CD1c-positive myeloid dendritic cell (primary cell): ENCODE measurements around the gene PDP2.

ENCODE experiments used
- DNase-seq: peaks from one replicate; pipeline ENCODE4 v3.0.0-alpha.2; 2016; ENCODE audit errors: extremely low spot score

The PDP2 gene

GRCh38 chr16:66919569-66920298 is 39.4 kb downstream of the PDP2 start:
- DNase-seq, result no peak

DNA sequence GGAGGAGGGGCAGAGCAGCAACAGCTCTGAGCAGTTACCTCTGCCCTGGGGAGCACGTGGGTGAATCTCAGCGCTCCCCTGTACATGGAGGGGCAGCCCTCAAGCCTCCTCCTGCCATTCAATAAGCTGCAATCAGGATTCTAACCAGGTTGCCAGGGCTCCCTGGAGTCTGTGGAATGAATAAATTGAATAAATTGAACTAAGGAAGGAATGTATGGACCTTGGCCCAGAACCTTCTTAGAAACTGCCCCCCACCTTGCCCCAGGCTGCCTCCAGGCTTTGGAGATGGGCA is 39.9 kb downstream of the PDP2 start:
- no peak for DNase-seq

DNA sequence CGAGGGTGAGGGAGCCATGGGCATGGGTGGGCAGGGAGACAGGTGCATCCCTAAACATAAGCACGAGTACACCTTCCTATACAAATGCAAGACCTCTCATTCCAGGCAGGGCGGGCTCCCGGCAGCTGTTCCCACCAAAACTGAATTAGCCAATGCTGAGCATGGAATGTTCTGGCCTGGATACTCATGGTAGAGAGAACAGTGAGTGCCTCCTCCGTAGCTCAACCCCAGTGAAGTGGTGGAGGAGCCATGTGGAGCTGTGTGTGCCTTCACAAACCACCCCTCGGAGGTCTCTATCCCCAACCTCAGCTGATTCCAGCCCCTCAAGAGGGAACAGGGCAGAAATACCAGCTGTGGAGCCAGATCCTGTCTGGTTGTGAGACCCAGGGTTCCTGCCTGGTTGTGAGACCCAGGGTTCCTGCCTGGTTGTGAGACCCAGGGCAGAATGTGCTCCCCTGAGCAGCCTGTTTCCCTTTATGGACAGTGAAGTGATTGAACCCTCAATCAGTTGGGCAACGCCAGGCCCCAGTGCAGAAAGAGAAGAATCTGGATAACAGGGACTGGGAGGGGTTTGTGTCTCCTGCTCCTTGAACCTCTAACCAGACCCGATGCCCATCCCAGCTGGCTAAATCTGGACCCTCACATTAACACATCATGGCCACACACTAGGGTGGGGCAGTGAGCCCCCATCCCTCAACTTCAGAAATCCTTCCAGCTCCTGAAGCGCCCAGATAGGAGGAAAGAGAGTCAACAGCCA is 40.8 kb downstream of the PDP2 start:
- no peak for DNase-seq

- DNase-seq, result no peak
Measured at GRCh38 chr16:66921729-66922450, 41.6 kb downstream of the PDP2 start.

GRCh38 chr16:66923247-66923731 is 43.0 kb downstream of the PDP2 start:
- DNase-seq, result no peak

DNA sequence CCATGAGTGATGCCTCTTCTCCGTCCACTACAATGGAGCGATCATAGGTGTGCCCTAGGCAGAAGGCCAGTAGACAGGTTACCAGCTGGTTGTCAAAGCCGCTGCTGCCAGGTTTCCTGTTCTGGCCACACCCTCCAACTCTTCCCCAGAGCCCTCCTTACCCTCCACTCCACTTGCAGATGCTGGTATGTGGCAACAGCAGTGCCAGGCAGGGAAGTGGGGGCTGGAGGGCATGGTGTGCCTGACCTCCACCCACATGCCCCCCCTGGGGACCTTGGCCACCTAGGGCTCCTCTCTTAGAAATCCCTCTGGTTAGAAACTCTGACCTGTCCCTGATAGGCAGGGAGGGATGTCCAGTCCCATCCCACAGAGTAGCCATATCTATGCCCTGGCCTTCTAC is 43.6 kb downstream of the PDP2 start:
- DNase-seq, result no peak

DNA sequence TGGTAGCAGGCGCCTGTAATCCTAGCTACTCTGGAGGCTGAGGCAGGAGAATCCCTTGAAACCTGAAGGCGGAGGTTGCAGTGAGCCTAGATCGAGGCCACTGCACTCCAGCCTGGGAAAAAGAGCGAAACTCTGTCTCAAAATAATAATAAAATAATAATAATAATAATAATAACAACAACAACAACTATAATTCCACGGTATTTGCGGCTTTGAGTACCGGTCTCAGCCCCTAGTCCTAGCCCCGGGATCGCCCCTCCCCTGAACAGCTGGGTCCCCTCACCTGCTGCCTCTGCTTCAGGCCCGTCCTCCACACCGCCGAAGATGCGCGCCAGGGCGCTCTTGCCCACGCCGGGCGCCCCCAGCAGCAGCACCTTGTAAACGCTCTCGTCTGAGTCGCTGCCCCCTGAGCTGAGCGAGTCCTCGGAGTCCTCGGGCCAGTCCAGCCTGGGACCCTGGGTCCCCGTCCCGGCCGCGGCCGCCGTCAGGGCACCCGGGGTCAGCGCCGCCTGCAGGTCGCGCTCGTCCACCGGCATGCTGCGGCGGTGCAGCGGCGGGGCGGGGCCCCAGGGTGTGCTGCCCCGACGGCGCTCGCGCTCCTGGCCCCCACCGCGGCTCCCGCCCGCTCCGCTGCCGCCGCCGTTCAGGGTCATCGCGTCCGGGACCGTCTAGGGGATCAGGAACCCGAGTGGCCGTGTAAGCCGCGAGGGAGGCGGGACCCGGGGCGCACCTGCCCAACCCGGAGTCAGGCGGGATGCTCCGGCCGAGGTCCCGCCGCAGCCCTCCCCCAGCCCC is 44.4 kb downstream of the PDP2 start:
- peak; percentile 60 for DNase-seq

DNA sequence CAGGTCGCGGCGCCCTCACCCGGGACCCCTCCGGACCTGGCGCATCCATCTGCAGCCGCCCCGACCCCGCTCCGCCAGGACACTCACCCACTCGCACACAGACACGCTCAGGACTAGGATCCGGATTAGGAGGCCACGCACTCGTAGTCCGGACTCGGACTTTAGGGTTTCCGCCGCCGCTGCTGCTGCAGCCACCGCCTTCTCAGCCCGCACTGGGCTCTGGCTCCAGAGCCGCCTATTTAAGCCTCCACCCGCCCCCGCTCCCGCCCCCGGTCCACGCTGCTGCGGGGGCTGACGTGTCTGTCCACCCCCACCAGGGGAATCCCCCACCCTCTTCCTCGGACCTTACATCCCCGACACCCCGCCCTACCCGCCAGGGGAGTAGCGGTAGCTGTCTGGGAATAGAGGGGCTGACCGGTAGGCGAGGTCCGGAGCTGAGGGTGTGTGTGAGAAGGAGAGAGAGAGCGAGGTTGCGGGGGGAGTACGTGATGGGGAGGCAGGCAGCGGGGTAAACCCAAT is 45.1 kb downstream of the PDP2 start, which contains the start of gene RRAD:
Gene RRAD, minus strand, starts transcription at position 214 of the 519 bp plus-strand sequence. CDS start 356 bp downstream, outside the sequence.
- DNase-seq, result peak; percentile 7

DNA sequence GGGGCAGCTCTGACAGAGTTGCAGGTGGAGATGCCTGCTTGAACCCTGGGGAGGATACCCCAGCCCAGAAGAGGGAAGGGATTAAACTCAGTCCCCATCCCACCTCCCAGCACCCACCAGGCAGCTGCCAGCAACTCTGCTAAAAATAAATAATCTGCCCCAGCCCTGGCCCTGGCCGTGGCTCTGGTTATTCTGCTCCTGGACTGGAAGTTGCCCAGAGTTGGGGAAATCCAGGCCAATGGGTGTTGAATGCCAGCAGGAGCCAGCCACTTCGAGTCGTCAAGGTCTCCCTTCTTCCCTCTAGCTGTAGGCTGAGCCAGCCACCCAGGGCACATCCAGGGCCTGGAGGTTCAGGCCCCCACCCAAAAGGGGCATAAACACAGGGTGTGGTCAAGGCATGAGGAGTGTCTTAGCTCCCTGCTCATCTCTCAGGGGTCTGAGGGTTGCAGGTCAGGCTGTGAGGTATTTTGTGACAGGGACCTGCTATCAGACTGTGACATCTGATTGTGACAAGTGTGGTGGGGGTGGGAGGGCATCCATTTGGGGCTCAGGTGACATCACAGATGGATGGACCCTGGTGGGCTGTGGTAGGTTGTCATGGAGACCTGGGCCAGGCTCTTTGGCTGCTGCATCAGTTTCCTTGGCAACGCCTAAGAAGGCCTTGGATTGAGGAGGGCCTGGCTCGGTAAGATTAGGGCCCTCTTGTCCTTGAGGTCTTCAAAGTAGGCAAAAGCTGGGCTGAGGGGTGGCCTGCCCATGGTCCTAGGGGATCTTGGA is 46.0 kb downstream of the PDP2 start:
- no peak for DNase-seq

DNA sequence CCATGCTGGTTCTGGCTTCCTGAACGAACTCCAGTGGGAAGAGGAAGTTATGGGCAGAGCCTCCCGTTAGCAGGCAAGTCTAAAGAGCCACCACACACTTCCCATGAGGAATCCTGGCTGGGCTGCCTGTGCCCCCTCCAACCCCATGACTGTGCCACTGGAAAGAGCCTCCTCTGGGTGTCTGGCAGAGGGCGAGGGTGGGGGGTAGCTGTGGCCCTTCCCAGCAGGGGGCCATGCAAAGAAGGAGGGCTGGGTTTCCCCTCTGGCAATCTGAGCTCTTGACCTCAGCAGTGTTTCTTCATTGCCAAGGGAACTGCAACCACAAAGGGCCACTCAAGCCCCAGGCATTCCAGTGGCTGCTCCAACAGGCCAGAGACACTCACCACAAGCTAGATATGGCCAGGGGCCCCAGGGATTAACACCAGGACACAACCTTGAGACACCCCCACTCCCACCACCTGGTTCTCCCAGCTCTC is 46.7 kb downstream of the PDP2 start:
- peak; percentile 44 for DNase-seq

DNA sequence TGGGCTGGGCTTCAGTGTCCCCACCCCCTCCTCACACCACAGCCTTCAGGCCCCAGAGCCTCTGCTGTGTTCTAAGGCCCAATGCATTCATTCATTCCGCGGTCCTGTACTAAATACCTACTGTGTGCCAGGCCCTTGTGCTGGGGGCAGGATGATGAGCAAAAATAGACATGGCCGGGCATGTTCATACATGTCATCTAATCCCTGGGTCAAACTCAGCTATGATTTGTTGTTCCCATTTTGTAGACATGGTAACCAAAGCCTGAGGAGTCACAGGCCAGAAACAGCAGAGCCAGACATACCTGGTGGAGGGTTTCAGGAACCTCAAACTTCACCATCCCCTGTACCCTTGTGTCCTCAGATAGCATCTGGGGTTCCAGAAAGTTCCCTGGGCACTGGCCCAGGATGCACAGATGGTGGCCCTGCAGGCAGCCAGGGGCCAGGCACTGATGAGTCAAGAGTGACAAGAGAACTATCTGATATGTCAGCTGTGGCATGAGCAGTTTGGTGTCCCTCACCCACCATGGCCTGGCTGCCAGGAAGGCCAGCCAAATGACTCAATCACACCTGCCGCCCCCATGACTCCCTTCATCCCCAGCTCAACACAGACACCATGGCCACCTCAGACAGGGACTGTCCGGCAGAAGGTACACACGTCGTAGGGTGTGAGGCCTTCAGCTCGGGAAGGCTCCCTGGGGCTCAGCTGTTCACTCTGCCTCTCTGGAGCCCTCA is 47.8 kb downstream of the PDP2 start:
- DNase-seq, result no peak

DNA sequence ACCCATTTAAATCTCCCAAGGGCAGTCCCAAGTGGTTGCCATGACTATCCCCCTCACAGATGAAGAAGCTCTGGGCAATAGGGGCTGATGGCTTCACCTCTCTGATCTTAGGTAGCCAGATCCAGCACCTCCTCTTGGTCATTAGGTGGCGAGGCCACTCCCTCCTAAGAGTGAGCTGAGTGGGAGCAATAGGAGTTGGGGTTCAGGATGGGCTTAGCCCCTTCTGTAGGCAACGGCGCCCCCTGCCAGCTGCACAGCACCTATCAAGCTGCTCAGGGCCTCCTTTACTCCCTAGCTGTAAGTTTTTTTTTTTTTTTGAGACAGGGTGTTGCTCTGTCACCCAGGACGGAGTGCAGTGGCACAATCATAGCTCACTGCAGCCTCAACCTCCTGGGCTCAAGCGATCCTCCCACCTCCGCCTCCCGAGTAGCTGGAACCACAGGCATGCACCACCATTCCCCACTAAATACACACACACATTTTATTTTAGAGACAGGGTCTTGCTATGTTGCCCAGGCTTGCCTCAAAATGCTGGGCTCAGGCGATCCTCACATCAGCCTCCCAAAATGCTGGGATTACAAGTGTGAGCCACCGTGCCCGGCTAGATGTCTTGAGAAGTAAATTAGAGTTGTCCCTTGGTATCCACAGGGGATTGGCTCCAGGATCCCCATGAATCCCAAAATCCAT is 48.5 kb downstream of the PDP2 start:
- DNase-seq, result peak; percentile 3

- peak; percentile 17 for DNase-seq
Measured at GRCh38 chr16:66930189-66930588, 49.9 kb downstream of the PDP2 start.

DNA sequence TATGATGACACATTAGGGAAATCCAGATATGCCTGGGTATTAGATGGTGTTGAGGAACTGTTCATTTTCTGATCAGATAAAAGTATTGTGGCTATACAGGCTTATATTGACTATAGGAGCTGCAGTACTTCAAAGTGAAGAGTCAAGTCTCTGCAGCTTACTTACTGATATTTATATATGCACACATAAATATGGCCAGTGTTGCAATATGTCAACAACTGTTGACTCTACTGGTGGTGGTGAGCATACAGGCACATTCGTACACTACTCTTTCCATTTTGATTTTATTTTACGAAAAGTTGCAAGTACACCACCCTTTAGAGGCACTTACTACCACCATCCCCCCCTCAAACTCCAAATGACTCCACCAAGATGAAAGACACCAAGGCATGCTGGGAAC is 51.4 kb downstream of the PDP2 start:
- no peak for DNase-seq

DNA sequence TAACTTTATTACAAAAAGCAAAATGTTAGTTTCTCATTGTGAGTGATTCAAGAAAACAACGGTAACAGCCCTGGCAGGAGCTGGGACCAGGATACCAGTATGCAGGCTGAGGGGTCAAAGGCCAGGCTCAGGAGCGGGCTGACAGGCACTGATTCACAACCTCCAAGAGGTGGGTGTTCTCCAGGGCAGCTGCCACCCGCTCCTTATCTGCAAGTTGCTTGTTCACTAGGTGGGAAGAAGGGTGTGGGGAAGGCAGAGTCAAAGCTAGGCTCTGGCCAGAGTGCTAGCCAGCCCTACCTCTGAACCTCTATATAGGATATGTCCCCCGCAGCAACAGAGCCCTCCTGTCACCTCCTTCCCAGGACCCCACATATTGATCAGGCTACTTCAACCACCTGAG is 51.8 kb downstream of the PDP2 start:
- DNase-seq, result no peak

- no peak for DNase-seq
Measured at GRCh38 chr16:66933776-66934137, 53.4 kb downstream of the PDP2 start.

DNA sequence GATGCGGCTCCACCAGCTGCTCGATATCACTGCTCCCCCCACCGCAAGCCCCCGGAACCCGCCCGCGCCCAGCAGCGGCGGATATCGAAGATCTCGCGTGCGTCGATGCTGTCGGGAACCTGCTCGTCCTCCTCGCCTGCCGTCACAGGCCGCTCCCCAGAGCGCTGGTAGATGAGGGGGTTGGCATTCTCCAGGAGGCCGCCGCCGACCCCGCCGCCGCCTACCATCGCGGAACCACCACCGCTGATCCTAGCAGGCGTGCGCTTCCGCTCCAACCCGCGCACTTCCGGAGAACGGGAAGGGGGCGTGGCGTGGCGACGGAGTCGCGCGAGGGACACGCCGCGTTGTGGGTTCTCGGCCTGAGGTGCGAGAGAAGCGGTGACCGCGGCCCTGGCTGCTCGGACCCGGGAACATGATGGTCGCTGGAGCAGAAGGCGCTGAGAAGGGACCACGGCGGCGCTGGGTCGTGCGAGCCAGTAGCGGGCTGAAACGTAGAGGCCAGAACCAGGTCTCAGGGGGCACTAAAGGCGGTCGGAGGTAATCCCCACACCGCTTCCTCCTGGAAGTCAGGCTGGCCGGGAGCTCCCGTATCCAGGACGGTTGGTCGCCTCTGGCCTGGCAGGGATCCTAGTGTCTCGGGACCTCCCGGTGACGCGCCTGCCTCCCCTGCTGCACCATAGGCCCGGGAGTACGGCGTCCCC is 54.0 kb downstream of the PDP2 start, which contains the start of gene CIAO2B:
Gene CIAO2B, minus strand, starts transcription at position 265 of the 701 bp plus-strand sequence. Its CDS starts 38 bp downstream, at position 227.
- peak; percentile 95 for DNase-seq

DNA sequence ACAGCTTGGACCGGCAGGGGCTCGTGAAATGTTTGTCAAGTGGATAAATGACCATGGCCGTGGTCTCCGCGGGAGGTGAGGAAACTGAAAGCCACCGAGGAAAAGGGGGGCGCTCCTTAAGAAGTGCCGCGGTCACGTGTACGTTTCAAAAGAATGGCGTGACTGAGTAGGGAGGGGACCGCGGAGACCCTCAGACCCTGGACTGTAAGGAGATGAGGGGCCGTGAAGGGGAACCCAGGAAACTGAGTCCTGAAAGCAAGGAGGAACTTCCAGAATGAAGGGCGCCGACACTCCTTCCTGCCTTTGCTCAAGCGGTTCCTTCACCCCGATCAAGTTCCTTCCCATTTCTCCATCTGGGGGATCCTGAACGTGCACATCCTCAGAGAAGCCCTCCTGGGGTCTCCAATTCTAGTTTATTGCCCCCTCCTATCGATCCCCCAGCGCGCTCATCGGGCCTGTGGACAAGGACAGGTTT is 54.6 kb downstream of the PDP2 start:
- peak; percentile 31 for DNase-seq
